ENCODE data around the gene STYX.
A peak's percentile ranks its signal among the peaks of the same experiment; 100 is the strongest.
"Not testable (repeated sequence)": the region's sequence is repeated elsewhere in the genome, so short reads cannot be mapped to it uniquely, and the experiment has no call there.

The STYX gene
- total RNA-seq, result 84.2 reads per million, percentile 79 among the genes with 10 or more reads in this experiment

- DNase-seq, result peak; percentile 96
Observed at GRCh38 chr14:52729925-52730708, at the start of gene STYX. STYX (plus strand) TSS chr14:52730166; CDS start chr14:52730475, 309 bp downstream.

DNA sequence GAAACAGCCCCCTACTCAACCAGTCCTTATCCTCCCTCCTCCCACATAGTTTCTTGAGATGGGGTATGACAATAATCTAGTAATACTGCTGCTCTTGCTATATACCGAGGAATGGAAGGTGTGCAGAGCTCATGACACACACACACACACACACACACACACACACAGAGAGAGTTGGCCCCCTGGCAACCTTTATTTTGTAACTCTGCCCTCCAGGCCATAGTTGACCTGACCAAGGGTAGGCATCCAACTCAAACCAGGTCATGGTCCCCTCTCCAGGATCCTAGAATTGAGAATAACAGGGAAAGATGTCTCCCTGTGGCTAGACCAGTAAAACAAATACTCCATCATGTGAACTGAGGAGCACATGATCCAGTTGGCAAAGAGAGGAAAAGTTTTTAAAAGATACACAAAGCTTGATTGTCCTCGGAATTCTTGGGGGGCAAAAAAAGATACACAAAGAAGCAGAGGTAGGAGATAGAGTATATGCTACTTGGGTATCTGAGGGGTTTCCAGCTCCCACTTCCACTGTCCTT lies 45.9 kb upstream of the STYX start:
- no peak for DNase-seq

DNA sequence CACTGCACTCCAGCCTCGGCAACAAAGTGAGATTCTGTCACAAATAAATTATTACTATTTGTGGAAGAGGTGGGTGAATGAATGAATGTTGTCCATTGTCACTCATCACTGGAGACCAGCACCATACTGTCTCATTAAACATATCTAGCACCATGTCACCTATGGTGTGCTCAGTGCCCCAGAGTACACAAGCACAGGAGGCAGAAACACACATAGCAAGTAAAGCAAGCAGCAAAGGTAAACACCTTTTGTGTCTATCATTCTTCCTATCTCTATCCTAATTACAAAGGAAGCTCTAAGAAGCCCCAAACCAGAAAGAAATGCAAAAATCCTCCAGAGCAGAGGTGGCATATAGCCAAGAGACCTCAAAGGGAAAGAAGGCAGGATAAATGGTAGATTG lies 43.8 kb upstream of the STYX start:
- DNase-seq, result no peak

DNA sequence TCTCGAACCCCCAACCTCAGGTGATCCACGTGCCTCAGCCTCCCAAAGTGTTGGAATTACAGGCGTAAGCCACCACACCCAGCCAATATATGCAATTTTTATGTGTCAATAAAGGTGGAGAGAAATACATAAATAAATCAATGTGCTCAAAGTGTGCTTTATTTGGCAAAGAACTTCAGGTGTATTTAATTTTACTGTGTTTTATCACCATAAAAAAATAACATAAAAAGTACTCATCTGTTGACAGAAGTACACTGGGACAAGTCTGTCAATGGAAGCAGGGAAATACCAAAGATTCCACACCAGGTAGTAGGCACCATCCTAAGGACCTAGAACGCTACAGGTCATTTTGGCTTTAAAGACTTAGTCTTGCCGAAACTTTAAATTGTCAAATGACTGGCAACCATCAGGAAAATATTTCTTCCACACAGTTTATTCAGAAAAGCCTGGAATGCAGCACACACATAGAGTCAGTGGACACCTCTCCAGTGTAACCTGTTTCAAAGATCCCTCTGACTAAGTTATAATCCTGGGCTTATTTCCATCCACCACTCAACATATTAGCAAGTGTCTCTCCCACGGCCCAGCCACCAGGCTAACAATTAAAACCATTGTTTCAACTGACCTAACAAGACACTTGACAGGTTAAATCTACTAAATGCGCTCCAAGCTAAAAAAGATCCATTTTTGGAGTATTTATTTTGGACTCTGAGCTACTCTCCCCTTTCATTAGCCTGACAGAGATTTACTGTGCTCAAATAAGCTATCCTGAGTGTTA lies 38.8 kb upstream of the STYX start:
- no peak for DNase-seq

- DNase-seq, result no peak
Observed at GRCh38 chr14:52692248-52692962, 37.6 kb upstream of the STYX start.

GRCh38 chr14:52693036-52693435 lies 36.9 kb upstream of the STYX start:
- DNase-seq, result no peak

GRCh38 chr14:52693532-52693931 lies 36.4 kb upstream of the STYX start:
- no peak for DNase-seq

GRCh38 chr14:52694761-52695480 lies 35.0 kb upstream of the STYX start:
- peak; percentile 42 for DNase-seq

- DNase-seq, result peak; percentile 59
Observed at GRCh38 chr14:52695481-52696091, 34.4 kb upstream of the STYX start, which contains the start of gene ERO1A. ERO1A (minus strand) TSS chr14:52695558; CDS start chr14:52695481, 77 bp downstream.

DNA sequence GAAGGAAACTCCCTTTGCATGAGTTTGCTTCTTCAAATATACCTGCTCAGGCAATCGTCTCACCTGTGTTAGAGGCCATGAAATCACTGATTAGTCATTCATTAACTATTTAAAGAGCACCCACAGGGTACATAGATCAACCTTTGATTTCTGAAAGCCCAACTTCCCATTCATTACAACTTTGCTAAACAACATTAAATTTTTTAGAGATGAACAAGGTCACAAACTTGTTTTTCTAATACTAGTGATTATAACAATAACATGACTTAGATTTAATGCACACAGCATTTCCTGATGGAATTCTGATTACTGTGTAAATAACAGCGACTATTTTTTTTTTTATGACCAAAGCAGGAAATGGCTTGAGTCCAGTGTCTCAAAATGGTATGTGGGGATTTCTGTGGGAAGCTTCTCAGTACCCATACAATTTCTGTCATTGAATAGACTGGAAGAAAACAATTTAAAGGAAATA lies 29.2 kb upstream of the STYX start:
- no peak for DNase-seq

DNA sequence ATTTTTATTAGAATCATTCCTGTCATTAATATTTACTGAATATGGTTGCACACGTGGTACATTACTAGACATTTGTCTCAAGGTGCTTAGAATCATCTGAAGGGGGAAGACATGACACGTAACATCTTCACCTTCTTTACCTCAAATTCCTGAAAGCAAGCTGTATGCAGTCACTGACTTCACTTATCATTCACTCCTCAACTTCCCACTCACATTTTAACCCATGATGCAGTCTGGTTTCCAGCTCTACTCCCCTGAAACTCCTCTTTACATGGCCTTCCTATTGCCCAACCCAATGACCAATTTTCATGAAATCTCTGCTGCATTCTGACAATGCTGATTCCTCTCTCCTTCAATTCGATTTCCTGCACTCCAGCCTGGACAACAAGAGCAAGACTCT lies 28.7 kb upstream of the STYX start:
- DNase-seq, result no peak

GRCh38 chr14:52703225-52703624 lies 26.7 kb upstream of the STYX start:
- no peak for DNase-seq

- DNase-seq, result no peak
Observed at GRCh38 chr14:52703664-52704063, 26.3 kb upstream of the STYX start.

DNA sequence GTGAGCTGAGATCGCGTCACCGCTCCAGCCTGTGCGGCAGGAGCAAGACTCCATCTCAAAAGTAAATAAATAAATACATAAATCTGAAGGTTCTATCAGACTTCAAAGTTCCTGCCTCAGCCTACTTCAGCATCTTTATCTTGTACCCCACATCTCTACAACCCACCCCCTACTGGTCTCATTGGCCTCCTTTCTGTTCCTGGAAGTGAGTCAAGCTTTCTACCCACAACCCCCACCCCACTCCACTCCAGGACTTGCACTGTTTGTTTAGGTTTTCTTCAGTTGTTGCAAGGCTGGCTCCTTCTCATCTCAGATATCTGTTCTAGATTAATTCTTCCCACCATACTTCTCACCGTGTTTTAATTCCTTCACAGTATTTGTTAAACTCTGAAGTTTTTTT lies 23.7 kb upstream of the STYX start:
- DNase-seq, result peak; percentile 15

GRCh38 chr14:52706724-52707706 lies 23.0 kb upstream of the STYX start, which contains the start of gene PSMC6:
PSMC6 (plus strand) TSS chr14:52707200; CDS start chr14:52707220, 20 bp downstream.
- peak; percentile 94 for DNase-seq

GRCh38 chr14:52711666-52712065 lies 18.3 kb upstream of the STYX start:
- DNase-seq, result no peak

DNA sequence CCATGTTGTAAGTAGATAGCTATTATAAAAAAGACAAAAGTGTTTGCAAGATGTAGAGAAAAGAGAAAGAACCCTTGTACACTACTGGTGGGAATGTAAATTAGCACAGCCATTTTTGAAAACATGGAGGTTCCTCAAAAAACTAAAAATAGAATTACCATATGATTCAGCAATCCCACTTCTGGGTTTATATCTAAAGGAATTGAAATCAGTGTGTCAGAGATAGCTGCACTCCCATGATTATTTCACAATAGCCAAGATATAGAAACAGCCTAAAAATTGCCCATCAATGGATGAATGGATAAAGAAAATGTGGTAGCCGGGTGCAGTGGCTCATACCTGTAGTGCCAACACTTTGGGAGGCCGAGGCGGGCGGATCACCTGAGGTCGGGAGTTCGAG lies 13.8 kb upstream of the STYX start:
- no peak for DNase-seq

DNA sequence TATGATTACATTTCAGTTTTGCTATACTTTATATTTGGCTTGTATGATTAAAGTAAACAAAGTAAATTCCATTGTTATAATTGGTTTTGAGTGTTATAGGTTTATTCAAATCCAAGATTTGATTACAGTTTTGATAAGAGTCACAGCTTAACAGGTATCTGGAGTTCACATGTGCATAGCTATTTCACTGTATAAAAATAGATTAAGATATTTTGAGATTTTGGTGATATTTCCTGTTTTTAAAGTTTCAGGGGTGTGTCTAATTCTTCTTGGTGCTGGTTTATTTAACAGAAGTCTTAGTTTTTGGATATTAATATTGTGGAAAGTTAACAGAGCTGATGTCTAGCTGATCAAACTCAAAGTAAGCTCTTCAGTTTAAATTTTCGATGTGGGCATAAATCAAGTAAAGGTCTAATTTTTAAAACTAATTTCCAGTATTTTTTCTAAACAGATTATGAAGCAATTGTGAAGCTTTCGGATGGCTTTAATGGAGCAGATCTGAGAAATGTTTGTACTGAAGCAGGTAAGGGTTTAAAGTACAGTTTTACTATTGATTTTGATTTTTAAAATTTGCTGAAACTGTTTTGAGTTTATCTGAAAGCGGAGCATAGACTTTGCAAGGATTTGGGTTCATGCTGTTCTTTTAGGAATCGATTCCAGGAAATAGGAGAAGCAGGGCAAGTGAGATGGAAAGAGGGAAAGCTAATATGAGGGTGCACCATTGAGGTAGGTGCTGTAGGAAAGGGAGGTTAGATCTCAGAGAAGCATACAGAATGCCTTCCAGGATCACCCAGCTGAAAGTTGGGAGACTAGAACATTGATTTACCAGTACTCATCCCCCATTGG lies 6.2 kb upstream of the STYX start:
- no peak for DNase-seq

- DNase-seq, result no peak
Observed at GRCh38 chr14:52724360-52724644, 5.7 kb upstream of the STYX start.

- DNase-seq, result not testable (repeated sequence)
Observed at GRCh38 chr14:52727509-52727908, 2.5 kb upstream of the STYX start.

Measured in effector CD4-positive, alpha-beta T cell (primary cell).